ENCODE measurements around the gene ZNRF3. TPM values are rescaled to one million over a fixed set of nuclear protein-coding genes. Genes with fewer than 3 reads are reported as not detected.

Gene ZNRF3
- total and polyA plus RNA-seq, 2 experiments from 2014 or later: 0.56 to 3.9 TPM

DNA sequence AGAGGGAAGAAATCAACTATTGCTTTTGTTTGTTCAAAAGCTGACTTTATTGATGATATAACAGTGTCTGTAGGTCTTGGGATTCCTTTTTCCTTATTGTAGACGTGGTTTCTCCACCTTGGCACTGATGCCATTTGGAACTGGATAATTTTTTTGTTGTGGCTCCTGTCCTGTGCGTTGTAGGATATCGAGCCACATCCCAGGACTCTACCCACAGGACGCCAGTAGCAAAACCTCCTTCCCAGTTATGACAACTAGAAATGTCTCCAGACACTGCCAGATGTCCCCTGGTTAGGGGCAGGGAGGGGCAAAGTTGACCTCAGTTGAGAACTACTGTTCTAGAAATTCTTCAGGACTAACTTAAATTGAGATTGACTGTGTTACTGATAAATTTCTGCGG lies 45.8 kb downstream of the ZNRF3 start:
- no peaks in the 10 kb centered on the region for H4K20me1 ChIP-seq (ENCODE audit: insufficient read depth)
- H3K9ac ChIP-seq: no peak overlapping the region
- H3K4me3 ChIP-seq: no peak overlapping the region
- no peaks in the 10 kb centered on the region for H3K27me3 ChIP-seq (replicated peaks; ENCODE audit: insufficient read depth)
- no peak overlapping the region for H2AFZ ChIP-seq
- no peak overlapping the region for H3K4me2 ChIP-seq (ENCODE audit: unreplicated experiment)
- no peaks in the 10 kb centered on the region for H3F3A ChIP-seq (ENCODE audit: insufficient read depth)
- no peaks in the 10 kb centered on the region for H3K9me3 ChIP-seq (ENCODE audit: low read depth)
- H3K79me2 ChIP-seq (ENCODE audit: insufficient read depth): no peaks in the 10 kb centered on the region
- in situ Hi-C loops (cut with MboI): no loop called here
- H3K36me3 ChIP-seq (ENCODE audit: low read depth): no peaks in the 10 kb centered on the region
- 86 to 88% methylated on average over 5 of the region's 5 CpGs for WGBS, 2 experiments (ENCODE audit: low coverage in 1 of 2, low lambda C conversion rate in 2 of 2, missing lambda C conversion rate in 2 of 2)
- DNase-seq: no peak
- H3K9me2 ChIP-seq (ENCODE audit: insufficient read depth): no peaks in the 10 kb centered on the region
- no peaks in the 10 kb centered on the region for H3K4me1 ChIP-seq (ENCODE audit: insufficient read depth)
- H3K27ac ChIP-seq: no peak overlapping the region
- TF ChIP-seq EZH2phosphoT487 (IDR thresholded peaks at IDR 0.05; ENCODE audit: insufficient read depth, low read depth) (no peak), EZH2 (IDR thresholded peaks at IDR 0.05; ENCODE audit: insufficient read depth, poor library complexity, severe bottlenecking) (no peak)

DNA sequence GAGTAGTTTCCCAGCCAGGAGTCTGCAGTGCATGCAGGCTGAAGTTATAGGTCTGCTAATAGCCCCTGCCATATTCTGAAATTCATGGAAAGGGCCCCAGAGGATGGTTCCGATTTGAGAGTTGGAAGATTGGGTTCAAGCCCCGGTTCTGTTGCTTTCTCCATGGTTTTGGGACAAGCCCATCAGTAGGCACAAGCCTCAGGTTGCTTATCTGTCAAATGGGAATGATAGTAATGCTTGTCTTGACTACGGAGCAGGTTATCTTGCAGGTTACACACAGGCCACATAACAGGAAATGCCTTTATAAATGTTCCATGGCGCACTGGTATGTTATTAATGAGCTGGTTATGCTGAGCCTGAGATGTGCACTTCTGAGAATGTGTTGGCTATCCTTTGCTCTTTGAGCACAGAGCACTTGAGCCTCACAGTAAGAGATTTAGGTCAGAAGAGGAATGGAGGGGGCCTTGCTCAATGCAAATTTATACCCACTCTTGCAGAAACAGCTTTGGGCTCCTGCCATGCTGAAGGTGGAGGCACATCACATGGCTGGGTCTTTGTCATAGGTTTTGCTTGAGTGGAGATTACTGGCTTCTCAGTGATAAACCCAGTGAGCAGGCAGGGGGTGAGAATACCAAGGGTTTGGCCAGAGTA lies 47.1 kb downstream of the ZNRF3 start:
- H3K4me3 ChIP-seq: no peak overlapping the region
- no peaks in the 10 kb centered on the region for H3K4me1 ChIP-seq (ENCODE audit: insufficient read depth)
- no peaks in the 10 kb centered on the region for H3K79me2 ChIP-seq (ENCODE audit: insufficient read depth)

DNA sequence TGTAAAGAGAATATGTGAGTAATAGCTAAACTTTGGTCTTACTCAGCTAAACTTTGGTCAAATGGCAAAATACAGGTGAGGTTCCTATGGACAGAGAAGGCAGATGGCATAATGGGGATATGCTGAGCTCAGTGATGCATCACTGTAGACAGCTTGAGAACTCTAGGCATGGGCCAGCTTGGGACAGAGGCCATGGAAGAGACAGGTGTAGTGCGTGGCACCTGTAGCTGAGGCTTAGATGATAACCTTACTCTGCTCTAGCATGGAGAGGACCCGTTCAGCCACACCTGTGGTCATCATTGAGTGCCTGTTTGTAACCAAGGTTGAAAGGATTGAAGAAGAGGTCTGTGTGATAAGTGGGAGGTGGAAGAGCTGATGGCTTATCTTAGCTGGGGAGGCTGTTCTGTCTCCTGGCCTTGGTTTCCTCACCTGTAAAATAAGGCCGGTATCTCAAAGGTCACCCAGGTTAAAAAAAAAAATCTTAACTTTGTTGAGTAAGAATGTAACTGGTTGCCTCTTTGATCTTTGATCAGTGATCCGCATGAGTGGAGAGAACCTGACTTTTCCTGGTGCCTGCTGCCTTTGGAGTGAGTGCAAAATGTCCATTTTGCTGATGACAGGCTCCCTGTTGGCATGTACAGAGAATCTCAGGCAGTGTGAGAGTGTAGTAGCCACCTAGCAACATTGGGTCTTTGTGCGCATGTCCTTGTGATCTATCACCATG lies 48.6 kb downstream of the ZNRF3 start:
- in situ Hi-C loops (cut with MboI): no loop called here
- no peak overlapping the region for H2AFZ ChIP-seq
- no peaks in the 10 kb centered on the region for H3K9me3 ChIP-seq (ENCODE audit: low read depth)
- H3K36me3 ChIP-seq (ENCODE audit: low read depth): no peaks in the 10 kb centered on the region
- DNase-seq: no peak
- WGBS, 2 experiments (ENCODE audit: low coverage in 1 of 2, low lambda C conversion rate in 2 of 2, missing lambda C conversion rate in 2 of 2): 97% methylated on average over 5 of the region's 5 CpGs
- no peaks in the 10 kb centered on the region for H3K27me3 ChIP-seq (replicated peaks; ENCODE audit: insufficient read depth)
- no peaks in the 10 kb centered on the region for H3K9me2 ChIP-seq (ENCODE audit: insufficient read depth)
- H3K9ac ChIP-seq: no peak overlapping the region
- no peak overlapping the region for H3K4me2 ChIP-seq (ENCODE audit: unreplicated experiment)
- H3K4me1 ChIP-seq (ENCODE audit: insufficient read depth): no peaks in the 10 kb centered on the region
- no peak for TF ChIP-seq EZH2 (IDR thresholded peaks at IDR 0.05; ENCODE audit: insufficient read depth, poor library complexity, severe bottlenecking)
- TF ChIP-seq EZH2phosphoT487 (IDR thresholded peaks at IDR 0.05; ENCODE audit: insufficient read depth, low read depth): no peak
- H4K20me1 ChIP-seq (ENCODE audit: insufficient read depth): 0 out of 2 replicates have a peak, but pooled peaks cover 4% of the 10 kb centered on the region
- H3K27ac ChIP-seq: no peak overlapping the region
- H3K4me3 ChIP-seq: no peak overlapping the region
- H3K79me2 ChIP-seq (ENCODE audit: insufficient read depth): no peaks in the 10 kb centered on the region
- no peaks in the 10 kb centered on the region for H3F3A ChIP-seq (ENCODE audit: insufficient read depth)

More for the DNA sequence above, 47.1 kb downstream of the ZNRF3 start:
- no peaks in the 10 kb centered on the region for H3K36me3 ChIP-seq (ENCODE audit: low read depth)
- no peaks in the 10 kb centered on the region for H3K9me2 ChIP-seq (ENCODE audit: insufficient read depth)
- in situ Hi-C loops (cut with MboI): no loop called here
- DNase-seq: no peak
- no peaks in the 10 kb centered on the region for H3K9me3 ChIP-seq (ENCODE audit: low read depth)
- H4K20me1 ChIP-seq (ENCODE audit: insufficient read depth): 0 out of 2 replicates have a peak, but pooled peaks cover 1% of the 10 kb centered on the region
- no peak for TF ChIP-seq EZH2phosphoT487 (IDR thresholded peaks at IDR 0.05; ENCODE audit: insufficient read depth, low read depth)
- no peak for TF ChIP-seq EZH2 (IDR thresholded peaks at IDR 0.05; ENCODE audit: insufficient read depth, poor library complexity, severe bottlenecking)
- no peaks in the 10 kb centered on the region for H3F3A ChIP-seq (ENCODE audit: insufficient read depth)
- no peak overlapping the region for H2AFZ ChIP-seq
- no peak overlapping the region for H3K27ac ChIP-seq
- no peak overlapping the region for H3K9ac ChIP-seq
- WGBS, 2 experiments (ENCODE audit: low coverage in 1 of 2, low lambda C conversion rate in 2 of 2, missing lambda C conversion rate in 2 of 2): 95 to 98% methylated on average over 4 of the region's 4 CpGs
- H3K4me2 ChIP-seq (ENCODE audit: unreplicated experiment): no peak overlapping the region
- H3K27me3 ChIP-seq (replicated peaks; ENCODE audit: insufficient read depth): no peaks in the 10 kb centered on the region

DNA sequence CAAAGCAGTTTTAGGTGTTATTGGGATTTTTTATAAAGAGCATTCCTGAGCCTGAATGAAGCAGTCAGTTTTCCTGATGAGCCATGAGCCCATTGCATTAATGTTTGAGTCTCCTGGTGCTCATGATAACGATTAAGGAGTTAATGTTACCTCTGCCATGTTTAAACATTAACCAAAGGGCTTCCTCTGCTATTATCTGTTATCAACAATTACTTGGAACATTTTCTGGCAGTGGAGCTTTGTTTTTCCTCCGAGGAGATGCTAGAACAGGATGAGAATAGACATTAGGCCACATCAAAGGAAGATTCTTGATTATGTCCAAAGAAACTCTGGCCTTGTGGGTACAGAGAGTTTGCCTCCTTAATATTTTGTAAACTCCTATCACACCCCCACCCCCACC lies 49.9 kb downstream of the ZNRF3 start:
- Histone ChIP-seq H2AFZ (no peak overlapping the region), H3K9ac (no peak overlapping the region), H4K20me1 (ENCODE audit: insufficient read depth) (0 out of 2 replicates have a peak, but pooled peaks cover 4% of the 10 kb centered on the region), H3K4me1 (ENCODE audit: insufficient read depth) (no peaks in the 10 kb centered on the region), H3K79me2 (ENCODE audit: insufficient read depth) (no peaks in the 10 kb centered on the region), H3K27me3 (replicated peaks; ENCODE audit: insufficient read depth) (no peaks in the 10 kb centered on the region), H3K9me3 (ENCODE audit: low read depth) (no peaks in the 10 kb centered on the region), H3K36me3 (ENCODE audit: low read depth) (no peaks in the 10 kb centered on the region), H3K27ac (no peak overlapping the region), H3F3A (ENCODE audit: insufficient read depth) (no peaks in the 10 kb centered on the region), H3K4me2 (ENCODE audit: unreplicated experiment) (no peak overlapping the region), H3K4me3 (no peak overlapping the region), H3K9me2 (ENCODE audit: insufficient read depth) (no peaks in the 10 kb centered on the region)
- 94 to 97% methylated on average over 2 of the region's 2 CpGs for WGBS, 2 experiments (ENCODE audit: low coverage in 1 of 2, low lambda C conversion rate in 2 of 2, missing lambda C conversion rate in 2 of 2)
- in situ Hi-C loops (cut with MboI): no loop called here
- TF ChIP-seq EZH2 (IDR thresholded peaks at IDR 0.05; ENCODE audit: insufficient read depth, poor library complexity, severe bottlenecking) (no peak), EZH2phosphoT487 (IDR thresholded peaks at IDR 0.05; ENCODE audit: insufficient read depth, low read depth) (no peak)
- no peak for DNase-seq
